ENCODE measurements around the gene NDUFB2. TPM values are rescaled to one million over a fixed set of nuclear protein-coding genes. Genes with fewer than 3 reads are reported as not detected.
A peak's percentile ranks its signal among the peaks of the same experiment; 100 is the strongest.

The NDUFB2 gene
- total RNA-seq, 1 donor from 2014 or later = 174 TPM

DNA sequence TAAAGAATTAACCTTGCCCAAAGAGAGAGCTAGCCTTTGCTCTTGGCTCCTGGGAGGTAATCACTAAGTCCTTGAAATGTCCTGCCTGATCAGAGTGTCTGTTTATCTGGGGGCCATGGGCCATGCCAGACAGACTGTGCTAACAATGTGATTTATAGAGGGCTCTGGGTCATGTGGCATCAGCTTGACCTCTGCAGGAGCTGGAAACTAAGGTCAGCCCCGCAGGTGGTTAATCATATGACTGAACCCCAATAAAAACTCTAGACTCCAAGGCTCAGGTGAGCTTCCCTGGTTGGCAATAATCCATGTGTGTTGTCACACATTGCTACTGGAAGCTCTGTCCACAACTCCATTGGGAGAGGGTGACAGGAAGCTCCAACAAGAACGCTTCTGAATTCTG lies 47.5 kb downstream of the NDUFB2 start:
- TF ChIP-seq CTCF (IDR thresholded peaks at IDR 0.05; ENCODE audit: unreplicated experiment) = no peak
- DNase-seq (ENCODE audit: low spot score, unreplicated experiment) = no peak
- Mint-ChIP-seq H3K9me3 (ENCODE audit: low read depth) (no peaks in the 10 kb centered on the region), H3K27ac (no peak overlapping the region), H3K36me3 (ENCODE audit: insufficient read depth) (peaks cover 17% of the 10 kb centered on the region), H3K27me3 (no peaks in the 10 kb centered on the region), H3K4me3 (ENCODE audit: low read depth) (no peak overlapping the region), H3K4me1 (ENCODE audit: low read depth) (peaks cover 5% of the 10 kb centered on the region)

DNA sequence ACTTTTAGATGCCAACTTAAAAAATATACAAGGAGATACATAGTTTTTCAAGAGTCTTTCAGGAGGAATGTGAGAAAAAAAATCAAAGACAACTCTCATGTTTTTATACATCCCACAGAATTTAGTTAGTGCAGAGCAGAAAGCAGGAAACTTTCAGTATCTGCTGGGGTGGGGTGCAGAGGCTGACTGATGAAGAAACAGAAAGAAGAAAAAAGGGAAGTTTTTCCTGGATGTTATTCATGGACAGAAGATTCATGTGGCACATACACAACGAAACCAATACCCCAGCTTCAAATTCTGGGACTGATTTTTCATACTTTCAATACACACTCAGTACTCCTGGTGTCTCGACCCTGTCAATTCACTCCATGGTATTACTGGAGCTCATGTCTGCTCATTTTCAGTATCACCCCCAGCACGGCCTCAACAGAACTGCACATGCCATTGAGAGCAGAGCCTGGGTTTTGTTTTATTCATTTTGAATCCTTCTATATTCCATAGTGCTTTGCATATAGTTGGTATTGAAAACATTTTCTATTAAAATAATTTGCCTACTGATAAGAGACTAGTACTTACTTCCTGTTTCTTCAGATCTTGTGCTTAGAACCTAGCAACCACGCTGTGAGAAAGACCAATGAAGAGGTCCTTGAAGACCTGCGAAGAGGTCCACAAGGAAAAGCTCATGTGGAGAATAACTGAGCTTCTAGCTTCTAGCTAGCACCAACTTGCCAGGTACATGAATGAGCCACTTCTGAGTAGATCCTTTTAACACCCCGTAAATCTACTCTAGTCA lies 49.0 kb downstream of the NDUFB2 start:
- no peak for DNase-seq (ENCODE audit: low spot score, unreplicated experiment)
- peaks cover 13% of the 10 kb centered on the region for H3K4me1 Mint-ChIP-seq (ENCODE audit: low read depth)
- H3K36me3 Mint-ChIP-seq (ENCODE audit: insufficient read depth) = peaks cover 16% of the 10 kb centered on the region
- H3K4me3 Mint-ChIP-seq (ENCODE audit: low read depth) = no peak overlapping the region
- H3K27me3 Mint-ChIP-seq = no peaks in the 10 kb centered on the region
- no peak for TF ChIP-seq CTCF (IDR thresholded peaks at IDR 0.05; ENCODE audit: unreplicated experiment)
- no peaks in the 10 kb centered on the region for H3K9me3 Mint-ChIP-seq (ENCODE audit: low read depth)
- peak overlapping the region; percentile 33 for H3K27ac Mint-ChIP-seq

- H3K27me3 Mint-ChIP-seq = no peaks in the 10 kb centered on the region
- DNase-seq (ENCODE audit: low spot score, unreplicated experiment) = no peak
- peaks cover 11% of the 10 kb centered on the region for H3K4me1 Mint-ChIP-seq (ENCODE audit: low read depth)
- TF ChIP-seq CTCF (IDR thresholded peaks at IDR 0.05; ENCODE audit: unreplicated experiment) = no peak
- H3K27ac Mint-ChIP-seq = no peak overlapping the region
- no peak overlapping the region for H3K4me3 Mint-ChIP-seq (ENCODE audit: low read depth)
- H3K9me3 Mint-ChIP-seq (ENCODE audit: low read depth) = no peaks in the 10 kb centered on the region
- H3K36me3 Mint-ChIP-seq (ENCODE audit: insufficient read depth) = peaks cover 16% of the 10 kb centered on the region
Measured at GRCh38 chr7:140746751-140747150, 50.2 kb downstream of the NDUFB2 start.

DNA sequence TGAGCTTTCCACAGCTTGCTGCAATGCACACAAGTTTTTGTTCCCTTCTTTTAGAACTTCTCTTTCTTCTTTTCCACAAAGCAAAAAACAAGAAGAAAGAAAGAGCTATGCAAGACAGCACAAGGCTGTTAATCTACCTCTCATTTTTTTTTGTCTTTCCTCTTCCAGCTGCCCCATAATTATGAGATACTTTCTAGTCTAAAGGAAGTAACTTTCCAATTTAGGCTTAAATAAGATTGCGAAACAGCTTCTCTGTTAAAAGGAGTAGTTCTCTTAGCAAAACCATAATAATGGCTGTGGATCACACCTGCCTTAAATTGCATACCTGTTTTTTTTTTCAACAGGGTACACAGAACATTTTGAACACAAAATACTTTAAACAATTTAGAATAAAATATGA lies 56.0 kb downstream of the NDUFB2 start:
- H3K4me1 Mint-ChIP-seq (ENCODE audit: low read depth) = peaks cover 9% of the 10 kb centered on the region
- H3K9me3 Mint-ChIP-seq (ENCODE audit: low read depth) = no peaks in the 10 kb centered on the region
- TF ChIP-seq CTCF (IDR thresholded peaks at IDR 0.05; ENCODE audit: unreplicated experiment) = no peak
- H3K27ac Mint-ChIP-seq = no peak overlapping the region
- no peak overlapping the region for H3K4me3 Mint-ChIP-seq (ENCODE audit: low read depth)
- H3K27me3 Mint-ChIP-seq = no peaks in the 10 kb centered on the region
- DNase-seq (ENCODE audit: low spot score, unreplicated experiment) = no peak
- peaks cover 11% of the 10 kb centered on the region for H3K36me3 Mint-ChIP-seq (ENCODE audit: insufficient read depth)

- Mint-ChIP-seq H3K9me3 (ENCODE audit: low read depth) (peaks cover 1% of the 10 kb centered on the region), H3K4me1 (ENCODE audit: low read depth) (peaks cover 5% of the 10 kb centered on the region), H3K27me3 (no peaks in the 10 kb centered on the region), H3K36me3 (ENCODE audit: insufficient read depth) (peaks cover 11% of the 10 kb centered on the region), H3K27ac (no peak overlapping the region), H3K4me3 (ENCODE audit: low read depth) (no peak overlapping the region)
- no peak for DNase-seq (ENCODE audit: low spot score, unreplicated experiment)
- TF ChIP-seq CTCF (IDR thresholded peaks at IDR 0.05; ENCODE audit: unreplicated experiment) = no peak
Measured at GRCh38 chr7:140754506-140754905, 58.0 kb downstream of the NDUFB2 start.

Other genes starting within 250 kb of the NDUFB2 start
- gene MKRN1, start 217.2 kb upstream of the NDUFB2 start, total RNA-seq = 94.0 and 99.4 TPM in 2 replicates
- gene DENND2A, start 55.9 kb upstream of the NDUFB2 start, total RNA-seq = 32.0 and 39.8 TPM in 2 replicates
- 19.9 and 21.9 TPM in 2 replicates for gene ADCK2, start 23.8 kb upstream of the NDUFB2 start, total RNA-seq
- gene BRAF, start 228.2 kb downstream of the NDUFB2 start, total RNA-seq = 60.5 and 64.9 TPM in 2 replicates